ENCODE results near the gene C10orf120.
A peak's percentile ranks its signal among the peaks of the same experiment; 100 is the strongest.

C10orf120 gene

DNA sequence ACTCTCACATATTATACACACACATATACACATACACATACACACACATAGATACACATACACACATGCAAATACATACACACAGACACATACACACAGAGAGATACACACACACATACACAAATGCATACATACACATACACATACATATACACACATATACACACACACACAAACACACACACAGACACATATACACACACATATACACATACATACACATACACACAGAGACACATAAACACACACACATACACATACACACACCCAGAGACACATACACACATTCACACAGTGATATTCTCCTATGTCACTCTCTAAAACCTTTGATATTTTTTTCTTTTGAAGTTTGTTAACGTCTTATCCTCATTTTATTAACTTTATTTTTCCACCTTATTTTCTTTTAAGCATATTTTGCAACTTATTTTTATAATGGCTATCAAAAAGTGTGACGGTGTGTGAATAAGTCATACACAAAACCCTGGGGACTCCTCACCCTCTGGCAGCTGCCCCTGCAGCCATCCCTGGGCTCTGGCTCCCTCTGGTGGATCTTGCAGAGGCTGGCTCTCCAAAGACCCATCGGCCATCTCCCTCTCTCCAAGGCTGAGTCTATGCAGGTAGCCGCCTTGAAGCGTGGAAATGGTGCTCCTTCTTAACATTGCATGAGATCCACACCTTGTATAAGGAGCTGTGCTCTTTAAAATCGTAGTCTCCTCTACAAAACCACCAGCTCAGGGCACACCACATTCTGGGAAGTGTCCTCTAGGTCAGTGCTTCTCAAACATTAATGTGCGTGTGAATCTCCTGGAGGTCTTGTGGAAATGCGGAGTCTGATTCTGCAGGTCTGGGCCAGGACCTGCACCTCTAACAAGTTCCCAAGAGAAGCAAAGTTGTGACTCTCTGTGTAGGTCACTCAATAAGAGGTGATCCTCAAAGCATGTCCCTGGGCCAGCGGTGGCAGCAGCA, 4.1 kb upstream of the C10orf120 start:
- peak; percentile 5 to 33 for DNase-seq (ENCODE audit: low read depth in 2 of 2)

DNA sequence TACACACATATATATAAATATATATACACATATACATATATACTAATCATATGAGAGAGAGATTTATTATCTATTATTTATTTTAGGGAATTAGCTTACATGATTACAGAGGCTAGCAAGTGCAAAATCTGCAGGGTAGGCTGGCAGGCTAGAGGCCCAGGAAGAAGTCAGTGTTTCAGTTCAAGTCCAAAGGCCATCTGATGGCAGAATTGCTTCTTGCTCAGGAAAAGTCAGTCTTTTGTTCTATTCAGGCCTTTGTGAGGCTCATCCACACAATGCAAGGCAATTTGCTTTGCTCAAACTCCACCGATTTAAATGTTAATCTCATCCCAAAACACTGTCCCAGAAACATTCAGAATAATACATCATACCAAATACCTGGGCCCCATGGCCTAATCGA, 2.6 kb upstream of the C10orf120 start:
- no peak for DNase-seq (ENCODE audit: low read depth in 2 of 2)

DNA sequence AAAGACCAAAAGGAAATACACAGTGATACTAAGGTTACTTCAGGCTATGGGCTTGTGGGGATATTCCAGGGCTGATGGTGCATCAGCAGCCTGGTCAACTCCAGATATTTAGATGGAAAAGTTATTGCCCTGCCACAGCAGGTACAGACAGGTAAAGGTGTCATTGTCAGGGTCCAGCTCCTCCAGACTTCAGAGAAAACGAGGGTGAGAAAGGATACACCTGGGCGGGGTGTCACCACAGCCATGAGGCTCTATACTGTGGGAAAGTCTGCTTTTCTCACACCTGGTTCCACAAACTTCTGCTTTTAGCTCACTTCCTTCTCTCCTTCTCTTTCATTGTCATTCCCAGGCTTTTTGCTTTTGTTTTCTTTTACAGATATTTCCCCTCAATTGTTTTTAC, 2.0 kb upstream of the C10orf120 start:
- DNase-seq (ENCODE audit: low read depth in 2 of 2), result no peak

DNA sequence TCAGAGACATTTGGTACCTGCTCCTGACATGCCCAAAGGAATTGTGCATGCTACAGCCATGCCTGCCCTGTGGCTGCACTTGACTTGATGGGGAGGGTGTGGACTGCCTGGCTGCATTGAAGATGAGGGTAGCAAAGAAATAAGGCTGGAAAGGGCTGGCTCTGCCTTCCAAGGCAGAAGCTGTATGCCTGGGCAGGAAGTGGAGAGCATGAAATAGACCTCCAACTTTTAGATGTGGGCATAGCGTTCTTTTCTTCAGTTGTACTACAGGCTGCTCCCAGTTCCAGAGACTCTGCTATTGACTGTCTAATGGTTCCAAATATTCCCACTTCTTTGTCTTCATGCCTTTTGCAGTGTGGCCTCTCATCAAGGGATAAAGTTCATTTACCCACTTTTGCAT, 3.0 kb downstream of the C10orf120 start:
- DNase-seq (ENCODE audit: low read depth in 2 of 2), result no peak

DNA sequence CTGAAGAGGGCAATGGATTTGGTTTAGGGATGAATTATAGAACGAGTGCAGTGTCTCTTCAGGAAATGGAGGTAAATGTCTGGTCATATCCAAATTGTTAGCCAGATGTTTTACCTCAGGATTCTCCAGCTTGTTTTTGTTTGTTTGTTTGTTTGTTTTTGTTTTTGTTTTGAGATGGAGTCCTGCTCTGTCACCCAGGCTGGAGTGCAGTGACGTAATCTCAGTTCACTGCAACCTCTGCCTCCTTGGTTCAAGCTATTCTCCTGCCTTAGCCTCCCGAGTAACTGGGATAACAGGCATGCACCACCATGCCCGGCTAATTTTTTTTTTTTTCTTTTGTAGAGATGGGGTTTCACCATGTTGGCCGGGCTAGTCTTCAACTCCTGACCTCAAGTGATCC, 6.9 kb downstream of the C10orf120 start:
- no peak for DNase-seq (ENCODE audit: low read depth in 2 of 2)

DNA sequence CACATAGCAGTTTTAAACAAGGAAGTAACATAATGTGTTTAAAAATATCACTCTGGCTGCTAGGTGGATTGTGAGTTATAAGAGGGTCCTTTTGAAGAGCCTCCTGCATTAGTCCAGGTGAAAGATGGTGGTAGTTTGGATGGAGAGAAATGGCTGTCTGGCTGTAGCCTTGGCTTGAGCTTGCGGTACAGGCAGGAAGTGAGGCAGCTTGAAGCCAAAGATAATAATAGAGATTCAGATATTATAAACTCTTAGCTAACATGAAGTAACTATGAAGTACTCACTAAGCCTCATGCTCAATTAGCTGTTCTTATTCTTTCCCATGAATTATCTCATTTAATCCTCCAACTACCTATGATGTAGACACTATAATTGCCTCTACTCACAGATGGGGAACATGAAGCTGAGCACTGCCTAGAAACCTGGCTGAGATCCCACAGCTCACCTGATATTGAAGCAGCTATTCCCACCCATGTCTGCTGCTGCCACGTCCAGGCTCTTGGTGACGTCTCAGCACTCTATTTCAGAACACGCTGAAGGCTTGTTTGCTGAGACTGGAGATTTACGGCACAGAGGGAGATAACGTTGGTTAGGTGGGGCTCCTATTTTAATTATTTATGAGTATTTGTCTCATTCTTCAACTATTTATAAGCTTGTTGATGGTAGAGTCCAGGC, 10.4 kb downstream of the C10orf120 start:
- DNase-seq (ENCODE audit: low read depth in 2 of 2), result no peak

DNA sequence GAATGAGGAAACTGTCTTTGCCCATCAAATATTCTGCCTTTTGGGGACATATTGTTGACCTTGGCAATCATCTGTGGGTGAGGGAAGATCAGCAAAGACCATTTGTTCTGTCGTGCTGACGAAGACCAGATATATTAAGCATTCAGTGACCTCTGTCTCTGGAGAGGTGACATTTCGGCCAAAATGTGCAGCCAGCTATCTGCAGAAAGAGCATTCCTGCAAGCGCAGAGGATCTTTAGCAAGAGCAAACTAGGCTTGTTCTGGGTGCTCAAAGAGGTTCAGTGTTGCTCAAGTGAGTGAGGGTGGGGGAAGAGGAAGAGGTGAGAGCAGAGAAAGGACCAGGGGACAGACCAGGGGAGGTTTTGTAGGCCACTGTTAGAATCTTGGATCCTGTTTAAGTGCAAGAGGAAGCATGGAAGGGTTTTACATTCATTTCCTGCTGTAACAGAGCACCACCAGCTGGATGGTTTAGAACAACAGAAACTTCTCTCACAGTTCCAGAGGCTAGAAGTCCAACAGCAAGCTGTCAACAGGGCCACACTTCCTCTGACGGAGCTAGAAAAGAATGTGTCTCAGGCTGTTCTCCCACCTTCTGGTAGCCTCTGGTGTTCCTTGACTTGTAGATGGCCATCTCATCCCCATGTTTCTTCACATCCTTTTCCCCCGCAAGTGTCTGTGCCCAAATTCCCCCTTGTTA, 11.2 kb downstream of the C10orf120 start:
- no peak for DNase-seq (ENCODE audit: low read depth in 2 of 2)

DNA sequence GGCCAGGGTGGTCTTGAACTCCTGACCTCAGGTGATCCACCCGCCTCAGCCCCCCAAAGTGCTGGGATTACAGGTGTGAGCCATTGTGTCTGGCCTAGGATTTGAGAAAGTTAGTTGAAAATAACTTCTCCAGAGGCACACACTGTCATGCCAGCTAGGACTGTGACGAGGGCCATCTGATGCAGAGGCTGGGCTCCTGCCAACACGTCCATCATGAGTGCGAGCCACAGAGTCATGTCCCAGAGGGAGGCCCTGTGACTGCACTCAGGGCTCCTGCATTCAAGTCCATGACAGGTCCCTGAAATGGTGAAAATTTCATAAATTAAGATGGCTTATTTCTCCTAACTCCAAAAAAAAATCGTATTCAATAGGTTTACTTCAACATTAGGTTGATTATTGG, 17.1 kb downstream of the C10orf120 start:
- DNase-seq (ENCODE audit: low read depth in 2 of 2), result no peak

DNA sequence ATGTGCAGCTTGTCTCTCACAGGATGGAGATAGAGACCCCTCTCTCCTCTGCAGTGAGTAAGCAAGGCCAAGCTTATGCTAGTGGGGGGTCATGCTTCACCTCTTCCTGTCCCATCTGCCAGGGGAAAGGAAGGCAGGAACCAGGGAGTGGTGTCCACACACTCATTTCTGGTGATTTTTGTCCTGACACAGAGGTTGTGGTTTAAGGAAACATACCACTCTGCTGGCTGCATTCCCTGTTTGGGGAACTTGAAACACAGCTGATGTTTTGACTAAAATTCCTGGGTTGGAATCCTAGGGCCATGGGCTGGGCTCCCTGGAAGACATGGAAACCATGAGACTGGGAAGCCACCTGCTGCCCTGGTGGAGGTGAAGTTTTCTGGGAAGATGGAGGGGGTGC, 21.4 kb downstream of the C10orf120 start:
- no peak for DNase-seq (ENCODE audit: low read depth in 2 of 2)

DNA sequence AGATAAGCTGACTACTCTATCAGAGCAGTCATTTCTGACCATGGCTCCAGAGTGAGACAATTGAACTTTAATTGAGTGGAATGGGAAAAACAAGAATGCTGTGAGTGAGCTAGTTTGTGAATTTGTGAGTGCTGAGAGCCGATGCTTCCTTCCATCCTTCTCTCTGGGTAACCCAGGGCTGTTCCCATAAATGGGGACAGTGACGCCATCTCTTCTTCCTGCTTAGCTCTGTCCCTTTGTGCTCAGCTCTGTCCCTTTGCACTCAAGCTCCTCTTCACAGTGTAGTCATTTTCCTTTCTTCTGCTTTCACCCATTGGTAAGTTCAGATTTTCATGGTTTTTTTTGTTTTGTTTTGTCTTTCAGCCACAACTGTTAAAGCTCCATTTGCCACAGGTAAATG, 24.4 kb downstream of the C10orf120 start:
- DNase-seq (ENCODE audit: low read depth in 2 of 2), result no peak

DNA sequence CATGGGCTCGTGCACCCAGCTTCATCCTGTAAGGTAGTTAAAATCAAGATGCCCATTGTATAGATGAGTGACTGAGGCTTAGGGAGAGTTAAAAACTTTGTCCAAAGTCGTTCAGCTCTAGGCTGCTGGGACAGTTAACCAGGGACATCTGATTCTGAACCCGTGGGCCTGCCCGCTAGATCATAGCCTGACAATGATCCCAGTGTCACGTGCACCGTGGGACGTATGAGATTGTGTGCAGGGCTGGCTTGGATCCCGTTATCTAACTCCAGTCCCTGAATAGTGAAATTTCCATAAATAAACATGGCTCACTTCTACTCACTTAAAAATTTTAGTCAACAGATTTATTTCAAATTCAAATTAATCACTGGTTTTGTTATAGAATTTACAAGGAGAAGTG, 24.9 kb downstream of the C10orf120 start:
- DNase-seq (ENCODE audit: low read depth in 2 of 2), result no peak

DNA sequence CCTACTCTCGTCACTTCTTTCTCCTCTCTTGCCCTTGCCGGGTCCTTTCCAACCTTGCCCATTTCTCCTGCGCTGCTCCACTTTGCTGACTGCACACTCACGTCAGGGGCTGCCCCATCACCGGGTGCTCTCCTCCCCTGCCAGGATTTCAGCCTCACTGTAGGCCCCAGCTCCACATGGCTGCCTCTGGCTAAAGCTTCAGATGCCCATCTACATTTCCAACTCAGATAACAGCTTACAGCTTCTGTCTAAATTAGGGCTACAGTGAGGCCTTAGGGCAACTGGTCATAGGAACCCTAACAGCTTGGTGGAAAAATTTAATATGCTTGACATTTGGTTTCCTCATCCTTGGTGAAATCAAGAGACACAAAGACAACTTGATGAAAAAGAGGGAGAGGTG, 25.9 kb downstream of the C10orf120 start:
- DNase-seq (ENCODE audit: low read depth in 2 of 2), result no peak

DNA sequence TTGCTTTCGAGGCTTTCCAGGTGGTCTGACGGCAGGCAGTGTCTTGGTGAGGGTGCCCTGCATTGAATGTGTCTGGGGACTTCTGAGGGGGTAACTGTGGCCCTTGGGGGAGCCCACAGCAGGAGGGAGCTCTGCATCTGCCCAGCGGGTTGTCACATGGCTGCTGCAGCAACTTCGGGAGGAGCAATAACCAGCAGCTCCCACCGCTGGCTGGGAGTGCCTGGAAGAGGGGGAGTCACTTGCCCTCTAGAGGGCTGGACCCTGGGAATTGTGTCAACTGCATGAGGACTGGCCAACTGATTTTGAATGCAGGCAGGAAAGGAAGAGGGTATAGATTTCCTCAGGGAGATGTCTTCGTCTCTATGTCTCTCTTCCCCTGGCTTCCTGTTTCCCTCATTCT, 26.4 kb downstream of the C10orf120 start:
- no peak for DNase-seq (ENCODE audit: low read depth in 2 of 2)

DNA sequence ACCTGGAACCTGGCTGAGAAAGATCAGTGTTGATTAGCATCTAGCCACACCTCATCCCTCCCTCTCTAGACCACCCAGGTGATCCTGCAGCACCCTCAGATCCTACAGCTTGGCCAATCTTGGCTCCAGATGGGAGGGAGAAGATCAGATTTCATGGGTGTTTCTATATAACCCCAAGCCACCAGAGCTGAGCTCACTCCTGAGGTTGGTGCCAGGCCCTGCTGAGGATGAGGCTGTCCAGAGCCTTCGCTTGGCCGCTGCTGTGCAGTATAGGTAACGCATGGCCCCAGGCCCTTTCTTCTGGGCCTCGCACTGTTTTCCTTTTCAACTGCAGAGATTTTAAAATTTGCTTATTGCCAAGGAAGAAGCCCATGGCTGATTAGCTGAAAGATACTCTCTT, 27.0 kb downstream of the C10orf120 start:
- DNase-seq (ENCODE audit: low read depth in 2 of 2), result no peak

DNA sequence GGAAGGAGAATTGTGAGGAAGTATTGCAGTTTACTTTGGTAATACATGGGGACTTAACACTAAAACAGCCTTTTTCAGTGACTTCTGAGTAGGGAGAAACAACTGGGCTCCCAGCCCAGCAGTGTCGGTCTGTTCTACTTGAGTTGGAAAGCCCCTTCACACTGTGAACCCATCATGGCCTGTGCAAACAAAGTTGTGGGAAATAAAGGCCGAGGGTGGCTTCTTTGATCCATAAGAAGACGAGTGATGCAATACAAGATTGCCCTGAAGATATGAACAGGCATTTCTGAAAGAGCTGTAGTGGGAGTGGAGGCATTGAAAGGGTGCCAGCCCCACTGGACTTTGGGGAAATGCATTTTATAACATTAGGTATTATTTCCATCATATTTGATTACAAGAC, 28.3 kb downstream of the C10orf120 start:
- DNase-seq (ENCODE audit: low read depth in 2 of 2), result no peak

DNA sequence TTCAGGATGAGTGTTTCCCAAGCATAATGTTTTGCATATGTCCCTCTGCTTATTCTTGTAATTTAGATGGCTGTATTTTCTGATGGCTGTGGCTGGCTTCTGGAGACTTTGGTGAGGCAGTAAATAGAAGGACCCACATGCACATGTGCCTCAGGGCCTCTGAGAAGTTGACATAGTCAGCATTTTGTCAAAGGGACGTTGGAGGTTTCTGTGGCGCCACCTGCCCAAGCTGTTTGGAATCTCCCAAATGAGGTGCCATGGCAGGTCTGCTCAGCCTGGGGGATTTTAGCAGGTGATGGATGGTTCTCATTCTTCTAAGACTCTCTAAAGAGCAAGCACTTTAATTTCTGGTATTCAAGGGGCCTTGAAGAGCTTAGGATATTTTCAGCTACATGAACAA, 29.8 kb downstream of the C10orf120 start:
- DNase-seq (ENCODE audit: low read depth in 2 of 2), result no peak

DNA sequence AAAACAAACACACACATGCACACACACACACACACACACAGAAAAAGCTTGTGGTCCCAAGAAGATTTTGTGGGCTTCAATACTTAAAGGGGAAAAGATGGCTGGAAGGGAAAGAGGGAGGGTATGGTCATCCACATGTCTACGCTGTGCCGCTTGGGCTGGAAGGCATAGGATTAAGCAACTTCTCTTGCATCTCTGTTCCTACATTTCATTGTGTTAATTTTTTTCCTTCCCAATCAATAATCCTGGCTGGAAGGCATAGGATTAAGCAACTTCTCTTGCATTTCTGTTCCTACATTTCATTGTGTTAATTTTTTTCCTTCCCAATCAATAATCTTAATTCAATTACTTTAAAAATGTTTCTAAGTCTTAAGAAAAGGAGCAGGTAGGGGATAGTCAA, 30.6 kb downstream of the C10orf120 start:
- DNase-seq (ENCODE audit: low read depth in 2 of 2), result no peak

DNA sequence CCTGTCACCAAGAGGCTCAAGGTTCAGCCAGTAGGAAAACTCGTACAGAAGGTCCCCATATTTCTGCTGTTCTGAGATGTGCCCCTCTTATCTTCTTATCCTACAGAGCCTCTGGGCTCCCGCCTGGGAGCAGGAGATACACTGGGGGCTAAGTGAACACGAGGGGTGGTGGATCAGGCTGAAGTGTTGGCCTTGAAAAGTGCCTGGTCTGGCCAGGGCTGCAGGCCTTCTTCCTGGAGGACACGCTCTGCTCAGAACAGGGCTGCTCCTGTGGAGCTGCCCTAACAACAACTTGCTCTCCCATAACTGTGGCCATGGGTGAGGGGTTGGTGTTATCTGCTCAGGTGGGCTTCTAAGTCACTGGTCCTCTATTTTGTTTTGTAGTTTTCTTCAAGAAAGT, 33.7 kb downstream of the C10orf120 start:
- no peak for DNase-seq (ENCODE audit: low read depth in 2 of 2)

DNA sequence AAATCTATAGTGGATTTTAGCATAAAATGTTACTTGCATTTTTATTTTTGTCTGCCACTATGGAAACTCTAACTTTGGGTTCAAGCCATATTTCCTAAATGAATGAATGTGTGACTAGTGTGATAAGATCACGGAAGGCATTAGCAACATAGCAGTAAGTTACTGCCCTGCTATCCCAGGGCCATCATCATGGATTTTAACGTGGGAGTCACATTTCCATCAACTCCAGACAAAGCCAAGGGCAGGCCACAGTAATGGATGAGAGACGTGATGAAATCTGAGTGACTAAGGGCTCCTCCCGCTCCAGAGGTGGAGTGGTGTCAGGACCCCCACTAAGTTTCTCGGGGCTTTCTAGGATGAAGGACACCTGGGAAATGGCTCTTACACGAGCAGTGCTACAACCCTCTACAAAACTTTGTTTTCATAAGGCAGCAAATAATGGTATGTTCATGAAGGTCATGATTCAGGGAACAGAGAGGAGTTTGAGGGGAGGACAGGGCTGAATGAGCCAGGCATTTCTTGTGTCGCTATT, 34.3 kb downstream of the C10orf120 start:
- DNase-seq (ENCODE audit: low read depth in 2 of 2), result no peak

DNA sequence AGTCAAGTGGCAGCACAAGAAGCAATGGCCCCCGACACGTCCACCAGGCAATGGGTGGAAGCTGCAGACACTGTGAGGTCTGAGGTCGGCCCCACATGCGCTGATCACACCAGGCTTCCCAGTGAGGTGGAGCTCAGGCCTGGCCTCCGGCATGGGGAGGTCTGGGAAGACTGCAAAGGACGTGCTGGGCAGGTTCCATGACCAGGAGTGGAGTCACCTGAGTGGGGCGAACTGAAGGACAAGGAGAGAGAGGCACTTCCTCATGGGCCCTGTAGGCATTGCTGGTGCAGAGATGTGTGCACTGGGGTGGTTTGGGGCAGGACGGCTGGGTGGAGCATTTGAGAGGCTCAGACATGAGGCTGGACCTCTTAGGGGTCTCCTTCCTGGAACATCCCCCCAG, 35.1 kb downstream of the C10orf120 start:
- DNase-seq (ENCODE audit: low read depth in 2 of 2), result no peak

DNA sequence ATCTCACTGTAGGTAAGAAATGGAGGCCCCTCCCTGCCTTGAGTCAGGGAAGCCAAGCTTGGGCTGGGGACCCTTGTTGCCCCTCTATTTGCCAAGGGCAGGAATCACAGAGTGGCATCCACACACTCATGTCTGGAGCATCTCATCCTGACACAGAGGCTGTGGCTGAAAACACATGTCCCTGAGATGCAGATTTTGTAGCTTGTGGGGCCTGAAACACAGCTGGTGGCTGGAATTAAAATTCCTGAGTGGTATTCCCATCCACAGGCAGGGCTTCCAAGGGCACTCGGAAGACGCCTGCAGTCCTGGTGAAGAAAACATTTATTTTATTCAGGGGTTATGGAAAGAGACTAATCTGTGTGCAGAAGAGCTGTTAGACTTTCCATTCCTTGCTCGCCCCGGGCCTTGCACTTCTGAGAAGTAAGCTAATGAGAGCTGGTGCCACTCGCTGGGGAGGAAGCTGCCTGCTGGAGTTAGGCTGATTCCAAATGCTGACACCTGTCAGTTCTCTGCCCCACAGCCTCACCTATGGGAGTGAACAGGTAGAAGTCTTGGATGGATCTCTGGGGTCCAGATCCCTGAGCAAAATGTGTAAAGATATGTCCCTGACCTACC, 36.0 kb downstream of the C10orf120 start:
- no peak for DNase-seq (ENCODE audit: low read depth in 2 of 2)

DNA sequence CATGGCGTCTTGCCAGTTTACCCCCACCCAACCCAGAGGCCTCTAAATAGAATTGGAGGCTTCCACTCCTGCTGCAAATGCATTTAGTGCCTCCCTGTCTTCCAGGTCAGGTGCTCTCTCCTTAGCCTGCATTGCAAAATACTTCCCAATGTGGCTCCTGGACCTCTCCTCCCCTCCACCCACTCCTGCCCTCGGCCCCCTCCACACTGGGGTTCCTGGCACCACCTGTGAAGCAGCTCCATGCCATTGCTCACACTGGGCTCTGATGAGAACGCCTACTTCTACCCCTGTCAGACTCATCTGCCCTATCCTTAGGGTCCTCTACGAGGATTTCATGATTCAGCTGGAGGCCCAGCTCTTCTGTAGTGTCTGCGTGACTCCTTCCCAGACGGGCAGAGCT, 37.4 kb downstream of the C10orf120 start:
- DNase-seq (ENCODE audit: low read depth in 2 of 2), result no peak
